ENCODE data around the gene TAF8.

Gene TAF8

DNA sequence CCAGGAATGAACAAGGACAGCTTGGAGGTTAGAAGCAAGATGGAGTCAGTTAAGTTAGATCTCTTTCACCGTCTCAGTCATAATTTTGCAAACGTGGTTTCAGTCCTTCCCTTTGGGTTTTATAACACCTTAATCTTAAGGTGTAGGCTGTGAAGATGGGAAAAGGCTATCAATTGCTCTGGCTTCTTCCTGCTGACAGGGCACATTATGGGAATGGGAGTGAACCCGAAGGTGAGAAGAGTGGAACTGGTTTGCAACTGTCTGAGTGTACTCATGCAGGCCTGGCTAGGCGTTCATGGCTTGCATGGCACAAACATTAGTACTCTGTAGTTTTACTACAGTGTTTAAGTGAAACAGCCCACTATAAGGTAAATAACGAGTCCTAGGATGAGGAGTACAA lies 9.4 kb downstream of the TAF8 start:
- H3K9ac ChIP-seq (ENCODE audit: low read length), result no peak overlapping the region
- H3F3A ChIP-seq (ENCODE audit: insufficient read depth, low read length), result no peaks in the 10 kb centered on the region
- H3K36me3 ChIP-seq (ENCODE audit: insufficient read depth, low read length), result peaks cover 88% of the 10 kb centered on the region
- H4K20me1 ChIP-seq (ENCODE audit: insufficient read depth, low read length), result no peaks in the 10 kb centered on the region
- TF ChIP-seq, protein P1, sequence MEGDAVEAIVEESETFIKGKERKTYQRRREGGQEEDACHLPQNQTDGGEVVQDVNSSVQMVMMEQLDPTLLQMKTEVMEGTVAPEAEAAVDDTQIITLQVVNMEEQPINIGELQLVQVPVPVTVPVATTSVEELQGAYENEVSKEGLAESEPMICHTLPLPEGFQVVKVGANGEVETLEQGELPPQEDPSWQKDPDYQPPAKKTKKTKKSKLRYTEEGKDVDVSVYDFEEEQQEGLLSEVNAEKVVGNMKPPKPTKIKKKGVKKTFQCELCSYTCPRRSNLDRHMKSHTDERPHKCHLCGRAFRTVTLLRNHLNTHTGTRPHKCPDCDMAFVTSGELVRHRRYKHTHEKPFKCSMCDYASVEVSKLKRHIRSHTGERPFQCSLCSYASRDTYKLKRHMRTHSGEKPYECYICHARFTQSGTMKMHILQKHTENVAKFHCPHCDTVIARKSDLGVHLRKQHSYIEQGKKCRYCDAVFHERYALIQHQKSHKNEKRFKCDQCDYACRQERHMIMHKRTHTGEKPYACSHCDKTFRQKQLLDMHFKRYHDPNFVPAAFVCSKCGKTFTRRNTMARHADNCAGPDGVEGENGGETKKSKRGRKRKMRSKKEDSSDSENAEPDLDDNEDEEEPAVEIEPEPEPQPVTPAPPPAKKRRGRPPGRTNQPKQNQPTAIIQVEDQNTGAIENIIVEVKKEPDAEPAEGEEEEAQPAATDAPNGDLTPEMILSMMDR (IDR thresholded peaks at IDR 0.05; ENCODE audit: low read length), result no peak
- no peak for TF ChIP-seq EZH2 (IDR thresholded peaks at IDR 0.05; ENCODE audit: borderline replicate concordance, low read length)
- no peak overlapping the region for H3K27ac ChIP-seq (ENCODE audit: low read depth, low read length, poor library complexity, severe bottlenecking)
- H3K9me2 ChIP-seq (ENCODE audit: low read depth, low read length), result no peaks in the 10 kb centered on the region
- no peak overlapping the region for H2AFZ ChIP-seq (ENCODE audit: low read length)
- H3K79me2 ChIP-seq (ENCODE audit: insufficient read depth, low read length), result no peaks in the 10 kb centered on the region
- H3K4me2 ChIP-seq (ENCODE audit: low read length), result no peak overlapping the region
- H3K27me3 ChIP-seq (ENCODE audit: insufficient read depth, low read length), result no peaks in the 10 kb centered on the region
- no peak overlapping the region for H3K4me3 ChIP-seq (ENCODE audit: low read depth, low read length, poor library complexity, severe bottlenecking)
- H3K9me3 ChIP-seq (ENCODE audit: low read length), result no peaks in the 10 kb centered on the region; the same call in 1 of the 2 replicates
- H3K4me1 ChIP-seq (ENCODE audit: insufficient read depth, low read length, severe bottlenecking), result no peaks in the 10 kb centered on the region

DNA sequence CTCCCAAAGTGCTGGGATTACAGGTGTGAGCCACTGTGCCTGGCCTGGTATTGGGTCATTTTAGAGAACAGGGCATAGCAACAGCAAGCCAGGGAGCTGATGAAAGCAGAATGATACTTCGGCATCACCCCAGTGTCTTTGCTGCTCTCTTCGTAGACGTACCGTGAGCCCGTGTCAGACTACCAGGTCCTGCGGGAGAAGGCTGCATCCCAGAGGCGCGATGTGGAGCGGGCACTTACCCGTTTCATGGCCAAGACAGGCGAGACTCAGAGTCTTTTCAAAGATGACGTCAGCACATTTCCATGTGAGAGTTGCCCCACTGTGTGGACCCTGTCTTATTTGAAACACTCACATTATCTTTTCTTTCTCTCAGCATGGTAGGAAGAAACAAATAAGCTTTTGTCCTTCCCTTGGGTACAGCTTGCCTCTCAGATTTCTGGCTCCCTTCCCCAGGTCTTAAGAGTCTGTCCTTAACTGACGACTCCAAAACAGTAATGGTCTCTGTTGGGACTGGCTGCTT lies 15.9 kb downstream of the TAF8 start:
- no peaks in the 10 kb centered on the region for H3F3A ChIP-seq (ENCODE audit: insufficient read depth, low read length)
- H3K27me3 ChIP-seq (ENCODE audit: insufficient read depth, low read length), result no peaks in the 10 kb centered on the region
- no peaks in the 10 kb centered on the region for H3K79me2 ChIP-seq (ENCODE audit: insufficient read depth, low read length)
- H2AFZ ChIP-seq (ENCODE audit: low read length), result no peak overlapping the region
- no peaks in the 10 kb centered on the region for H3K9me2 ChIP-seq (ENCODE audit: low read depth, low read length)
- peaks cover 77% of the 10 kb centered on the region for H3K36me3 ChIP-seq (ENCODE audit: insufficient read depth, low read length)
- H3K27ac ChIP-seq (ENCODE audit: low read depth, low read length, poor library complexity, severe bottlenecking), result no peak overlapping the region
- H3K4me2 ChIP-seq (ENCODE audit: low read length), result no peak overlapping the region
- TF ChIP-seq EZH2 (IDR thresholded peaks at IDR 0.05; ENCODE audit: borderline replicate concordance, low read length), result no peak
- TF ChIP-seq, protein P1 (IDR thresholded peaks at IDR 0.05; ENCODE audit: low read length), result no peak
- no peaks in the 10 kb centered on the region for H3K9me3 ChIP-seq (ENCODE audit: low read length)
- no peak overlapping the region for H3K4me3 ChIP-seq (ENCODE audit: low read depth, low read length, poor library complexity, severe bottlenecking)
- H3K4me1 ChIP-seq (ENCODE audit: insufficient read depth, low read length, severe bottlenecking), result no peaks in the 10 kb centered on the region
- H3K9ac ChIP-seq (ENCODE audit: low read length), result no peak overlapping the region
- no peaks in the 10 kb centered on the region for H4K20me1 ChIP-seq (ENCODE audit: insufficient read depth, low read length)

DNA sequence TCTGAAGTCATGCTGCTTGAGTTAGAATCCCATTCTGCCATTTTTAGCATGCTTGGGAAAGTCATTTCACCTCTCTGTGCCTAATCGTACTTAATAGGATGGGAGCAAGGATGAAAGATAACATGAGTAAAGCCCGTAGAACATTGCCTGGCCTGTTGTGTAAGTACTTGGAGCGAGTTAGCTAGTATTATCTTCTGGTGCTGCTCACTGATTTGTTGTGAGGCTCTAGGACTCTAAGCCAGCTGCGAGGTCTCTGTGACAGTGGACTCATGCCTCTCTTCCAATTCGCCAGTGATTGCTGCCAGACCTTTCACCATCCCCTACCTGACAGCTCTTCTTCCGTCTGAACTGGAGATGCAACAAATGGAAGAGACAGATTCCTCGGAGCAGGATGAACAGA lies 17.8 kb downstream of the TAF8 start:
- Histone ChIP-seq H4K20me1 (ENCODE audit: insufficient read depth, low read length) (no peaks in the 10 kb centered on the region), H3K9me3 (ENCODE audit: low read length) (no peaks in the 10 kb centered on the region), H3K9me2 (ENCODE audit: low read depth, low read length) (no peaks in the 10 kb centered on the region), H3K27ac (ENCODE audit: low read depth, low read length, poor library complexity, severe bottlenecking) (no peak overlapping the region), H3K4me3 (ENCODE audit: low read depth, low read length, poor library complexity, severe bottlenecking) (no peak overlapping the region), H3K79me2 (ENCODE audit: insufficient read depth, low read length) (no peaks in the 10 kb centered on the region), H3K27me3 (ENCODE audit: insufficient read depth, low read length) (no peaks in the 10 kb centered on the region), H3F3A (ENCODE audit: insufficient read depth, low read length) (no peaks in the 10 kb centered on the region), H3K4me2 (ENCODE audit: low read length) (no peak overlapping the region), H3K36me3 (ENCODE audit: insufficient read depth, low read length) (peaks cover 76% of the 10 kb centered on the region), H3K9ac (ENCODE audit: low read length) (no peak overlapping the region), H2AFZ (ENCODE audit: low read length) (no peak overlapping the region), H3K4me1 (ENCODE audit: insufficient read depth, low read length, severe bottlenecking) (no peaks in the 10 kb centered on the region)
- TF ChIP-seq, protein P1 (IDR thresholded peaks at IDR 0.05; ENCODE audit: low read length), result no peak
- no peak for TF ChIP-seq EZH2 (IDR thresholded peaks at IDR 0.05; ENCODE audit: borderline replicate concordance, low read length)

Data from OCI-LY1 (cell line).